Ovary (tissue), 10 donors: ENCODE data around the gene TLE7. TPM values are rescaled to one million over a fixed set of nuclear protein-coding genes. Genes with fewer than 3 reads are reported as not detected.

ENCODE experiments used
- DNase-seq, 5 donors: peaks; one replicate each; pipeline ENCODE4 v3.0.0-alpha.2; 2019 to 2020
- H3K27ac ChIP-seq, 2 donors: fragments of 200-600 bp; one replicate each; pipeline versions ENCODE4 v1.5.1 to v1.8.0; 2019 to 2022
- H3K27me3 ChIP-seq: fragments of 200-600 bp; one replicate; pipeline ENCODE4 v1.8.0; 2022
- H3K36me3 ChIP-seq: fragments of 200-600 bp; sonication (generic); one replicate; pipeline ENCODE4 v1.5.1; 2019
- H3K4me1 ChIP-seq: one replicate; pipeline ENCODE4 v1.8.1; 2013; ENCODE audit warnings: mild to moderate bottlenecking, moderate library complexity; ENCODE audit not compliant: insufficient read depth
- H3K4me3 ChIP-seq: fragments of 200-600 bp; sonication (generic); one replicate; pipeline ENCODE4 v1.5.1; 2017
- H3K9me3 ChIP-seq, 2 donors: fragments of 200-600 bp in 1 of 2; sonication (generic) in 1 of 2; one replicate each; pipeline versions ENCODE4 v1.5.1 to v1.8.1; 2013 to 2019; ENCODE audit warnings: mild to moderate bottlenecking in 1 of 2, moderate library complexity in 1 of 2
- CTCF ChIP-seq, 3 donors: fragments of 450-650 bp in 2 of 3; fragments of 200-600 bp in 1 of 3; IDR thresholded peaks; one replicate each; pipeline versions ENCODE4 v1.5.1 to v1.8.0; 2016 to 2022; ENCODE audit warnings: antibody characterized with exemption in 3 of 3, mild to moderate bottlenecking in 1 of 3
- EP300 ChIP-seq: sonication (generic); formaldehyde crosslinking; IDR thresholded peaks from one replicate; pipeline ENCODE4 v1.6.1; 2017; ENCODE audit warnings: antibody characterized with exemption
- POLR2A ChIP-seq: fragments of 450-650 bp; IDR thresholded peaks from one replicate; pipeline ENCODE4 v1.6.1; 2017; ENCODE audit warnings: antibody characterized with exemption, mild to moderate bottlenecking, moderate library complexity
- WGBS, 3 donors: extraction: QIAGEN DNeasy Blood & Tissue Kit in 1 of 3; methylation state at CpG; one replicate each; pipeline versions ENCODE4 v1.1.5 to v1.1.7; 2013 to 2017; 5-methylcytosine and 5-hydroxymethylcytosine counted together
- intact Hi-C, 4 donors: fragments of 100-400 bp; cut with DNase I; formaldehyde crosslinking; loops; one replicate each; pipeline versions ENCODE4 v1.11.0 to v1.15.1; 2022 to 2023
- long read RNA-seq, 3 donors: library from polyadenylated mRNA in 2 of 3; unstranded in 2 of 3; transcript quantifications; one replicate each; pipeline ENCODE4 v2.0.0 and lab custom pipeline, GENCODE V29; 2021 to 2026
- polyA plus RNA-seq, 2 donors: library from polyadenylated mRNA; stranded (reverse); fragments of 200-250 nt in 1 of 2; fragments of 350-450 nt in 1 of 2; fragmentation: Illumina TruSeq in 1 of 2; extraction: RNeasy Lipid Tissue Mini Kit (QIAGEN cat#74804) in 1 of 2; gene quantifications; one replicate each; pipeline ENCODE4 v1.2.3, GENCODE V29; 2013 to 2014
- total RNA-seq, 7 donors: library from RNA; depleted of rRNA in 2 of 7; stranded (reverse); fragments of >200 nt in 2 of 7; fragmentation: NEBNext Ultra II Directional in 3 of 7; extraction: Animal tissue kit (Norgen Biotek cat#: 25700) in 3 of 7; gene quantifications; one replicate each; pipeline versions ENCODE4 v1.1.0 to v1.2.4, GENCODE V29; 2016 to 2023
- donor health status: DM: no; HTN: no; CAD: no; lungs with moderate emphysema.
- donor health status: DM: no; HTN: no; CAD: no.
- donor health status: Bipolar disorder and iron deficiency.
- donor health status: DM: yes; HTN: yes; CAD: no.
- donor health status: DM: no; HTN: no; CAD: no.
- donor health status: DM: yes; HTN: yes; CAD: no.

Gene TLE7
- total RNA-seq (not detected), polyA plus RNA-seq (under 1 TPM in 1 of 2 donors, not detected in 1; 0.10 TPM)
- long read RNA-seq, donor 1 = 0 reads
- long read RNA-seq, donor 2 = 0 reads
- long read RNA-seq, donor 3 = 0 reads

DNA sequence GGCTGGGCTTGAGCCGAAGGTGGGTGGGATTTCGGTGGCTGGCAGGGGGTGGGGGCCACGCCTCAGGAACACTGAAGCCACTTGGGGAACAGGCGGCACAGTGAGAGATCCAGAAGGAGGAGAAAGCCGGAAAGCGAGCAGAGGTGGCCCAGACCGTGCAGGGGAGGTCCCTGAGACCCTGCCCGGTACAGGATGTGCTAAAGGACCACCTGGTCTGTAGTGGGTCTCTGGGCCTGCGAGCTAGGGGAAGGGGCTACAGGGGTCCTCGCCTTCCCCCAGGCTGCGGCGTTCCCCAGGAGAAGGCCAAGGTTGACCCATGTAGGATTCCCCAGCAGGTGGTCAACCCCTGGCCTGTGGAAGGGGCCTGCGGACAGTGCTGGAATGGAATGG, at the start of gene TLE7:
Gene TLE7 (minus strand): TSS at position 4 of the 390 bp plus-strand sequence. CDS start 8,730 bp downstream, outside the sequence.
- intact Hi-C loops = loop anchor here in 1 of 4 donors (5.0 kb wide), 1 partner anchor 815 kb away; no protein-coding TSS in a partner anchor
- Histone ChIP-seq H3K27ac (no peak within 1 kb of the TSS), H3K9me3 (peaks cover 8 to 15% of the 10 kb centered on the region in 2 donors), H3K4me3 (no peak within 1 kb of the TSS), H3K27me3 (no peaks in the 10 kb centered on the region), H3K4me1 (no peaks in the 10 kb centered on the region), H3K36me3 (no peaks in the 10 kb centered on the region)
- DNase-seq = no peak
- 80% methylated on average over 13 of the region's 13 CpGs for WGBS, 3 donors
- TF ChIP-seq POLR2A = no peak

DNA sequence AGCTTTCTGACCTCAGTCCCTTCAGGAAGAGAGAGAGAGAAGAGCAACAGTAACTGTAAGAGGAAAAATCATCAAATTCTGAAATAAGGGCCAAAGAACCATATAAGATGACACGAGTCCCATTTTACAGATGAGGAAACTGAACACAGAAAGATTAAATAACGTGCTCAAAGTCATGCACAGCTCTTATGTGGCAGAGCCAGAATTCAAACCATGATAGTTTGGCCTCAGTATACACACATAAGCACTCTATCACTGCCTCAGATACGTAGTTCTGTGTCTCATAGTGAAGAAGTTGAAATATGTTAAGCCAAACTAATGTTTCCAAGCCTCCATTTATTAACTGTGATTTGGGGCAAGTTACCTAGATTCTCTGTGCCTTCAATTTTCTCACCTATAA, 49.2 kb upstream of the TLE7 start:
- intact Hi-C loops = no loop called here
- Histone ChIP-seq H3K36me3 (no peaks in the 10 kb centered on the region), H3K4me1 (no peaks in the 10 kb centered on the region), H3K9me3 (no peaks in the 10 kb centered on the region), H3K27me3 (no peaks in the 10 kb centered on the region), H3K27ac (no peak overlapping the region), H3K4me3 (no peak overlapping the region)
- WGBS, 3 donors = 57 to 64% (median 57%) methylated on average over 3 of the region's 3 CpGs
- TF ChIP-seq EP300 = no peak
- no peak for TF ChIP-seq CTCF (IDR thresholded peaks at IDR 0.05)
- no peak for TF ChIP-seq POLR2A
- no peak for DNase-seq

DNA sequence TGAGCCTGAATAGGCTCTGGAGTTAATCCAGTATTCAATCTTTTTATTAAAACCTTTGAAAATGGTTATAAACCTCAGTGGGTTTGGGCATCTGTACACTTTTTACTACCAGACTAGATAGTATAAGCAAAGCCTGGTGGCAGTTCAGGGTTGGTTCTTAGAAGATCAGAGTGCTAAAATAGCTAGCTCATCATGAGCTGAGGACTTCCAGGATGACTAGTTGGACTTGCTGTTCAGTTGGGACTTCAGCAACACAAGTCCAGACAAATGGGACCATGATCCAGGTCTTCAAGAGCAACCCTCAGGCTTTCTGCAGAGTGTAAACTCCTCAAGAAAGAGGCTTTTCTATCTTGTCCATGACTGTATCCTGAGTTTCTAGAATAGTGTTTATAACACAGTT, 48.5 kb upstream of the TLE7 start:
- Histone ChIP-seq H3K27me3 (no peaks in the 10 kb centered on the region), H3K4me3 (no peak overlapping the region), H3K27ac (no peak overlapping the region), H3K4me1 (no peaks in the 10 kb centered on the region), H3K9me3 (no peaks in the 10 kb centered on the region), H3K36me3 (no peaks in the 10 kb centered on the region)
- intact Hi-C loops = no loop called here
- DNase-seq = no peak
- TF ChIP-seq CTCF (IDR thresholded peaks at IDR 0.05) = no peak
- no peak for TF ChIP-seq POLR2A
- TF ChIP-seq EP300 = no peak

DNA sequence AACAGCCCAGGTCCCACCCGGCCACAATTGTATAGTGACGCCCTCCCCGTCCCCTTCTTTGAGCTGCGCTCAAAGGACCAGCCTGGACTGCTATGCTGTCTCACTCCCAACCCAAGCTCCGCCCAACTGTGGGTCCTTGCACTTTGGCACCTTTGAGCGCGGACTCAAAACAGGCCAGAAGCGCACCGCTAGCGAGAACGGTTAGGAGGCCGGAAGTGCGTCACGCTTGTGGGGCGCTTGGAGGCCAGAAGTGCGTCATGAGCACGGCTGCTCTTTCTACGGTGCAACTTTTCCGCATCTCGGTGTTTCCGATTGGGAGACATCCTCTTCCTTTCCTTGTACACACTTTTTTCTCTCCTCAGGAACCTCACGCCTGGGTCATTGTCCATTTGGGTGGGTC, 47.3 kb upstream of the TLE7 start, which contains the start of gene ZNF19:
Gene ZNF19 (minus strand): TSS at position 203 of the 400 bp plus-strand sequence. CDS start 7,210 bp downstream, outside the sequence.
- H3K36me3 ChIP-seq = no peaks in the 10 kb centered on the region
- H3K9me3 ChIP-seq = no peaks in the 10 kb centered on the region
- H3K27ac ChIP-seq = no peak within 1 kb of the TSS
- H3K27me3 ChIP-seq = no peaks in the 10 kb centered on the region
- H3K4me1 ChIP-seq = no peaks in the 10 kb centered on the region
- WGBS, 3 donors = 88 to 89% (median 89%) methylated on average over 22 of the region's 22 CpGs
- intact Hi-C loops = no loop called here
- TF ChIP-seq CTCF (IDR thresholded peaks at IDR 0.05) (no peak), EP300 (no peak), POLR2A (no peak)
- H3K4me3 ChIP-seq = no peak within 1 kb of the TSS
- DNase-seq = no peak

DNA sequence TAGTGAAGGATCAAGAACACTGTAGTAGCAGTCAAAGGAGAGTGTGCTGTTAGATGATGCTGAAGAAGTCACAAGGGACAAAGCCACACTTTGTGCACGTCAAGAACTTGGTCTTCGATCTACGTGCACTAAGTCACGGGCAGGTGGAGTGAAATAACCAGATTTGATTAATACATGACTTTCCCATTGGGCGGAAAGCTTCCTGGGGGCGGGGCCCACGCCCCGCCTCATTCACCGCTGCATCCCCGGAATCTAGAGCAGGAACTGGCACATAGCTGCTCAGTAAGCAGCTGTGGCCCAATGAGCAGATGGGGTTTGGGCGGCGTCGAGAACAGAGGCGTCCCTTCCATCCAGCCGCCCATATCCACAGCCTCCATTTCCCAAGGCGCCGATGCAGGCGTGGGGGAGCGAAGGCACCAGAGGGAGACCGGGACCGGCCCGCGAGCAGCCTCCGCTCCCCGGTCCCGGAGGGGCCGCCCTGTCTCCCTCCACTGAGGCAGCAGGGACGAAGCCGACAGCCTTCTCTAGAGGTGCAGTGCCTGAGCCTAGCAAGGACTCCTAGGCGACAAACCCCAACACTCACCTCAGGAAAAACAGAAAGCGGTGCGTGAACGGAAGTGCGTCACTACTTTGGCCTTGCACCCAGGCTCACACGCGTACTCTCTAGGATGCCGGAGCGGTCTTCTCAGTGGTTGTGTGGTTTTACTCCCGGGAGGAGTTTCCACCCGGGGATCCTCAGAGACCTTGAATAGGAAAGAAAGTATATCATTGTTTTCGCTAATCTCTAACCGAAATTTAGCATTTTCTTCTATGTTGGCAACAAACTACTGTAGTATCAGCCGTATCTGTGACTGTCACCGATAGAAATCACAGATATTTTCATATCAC, 42.4 kb upstream of the TLE7 start:
- TF ChIP-seq POLR2A (peak; percentile 89), EP300 (no peak)
- intact Hi-C loops = loop anchor here in 1 of 4 donors (2.0 kb wide), 1 partner anchor 21 kb away; the partner anchor contains the start of gene ZNF23
- WGBS, 3 donors = 0 to 1% (median 0%) methylated on average over 43 to 44 of the region's 44 CpGs
- H3K27me3 ChIP-seq = no peaks in the 10 kb centered on the region
- H3K4me3 ChIP-seq = peak overlapping the region; percentile 100
- DNase-seq = peak; percentile 85 to 90 (median 87)
- no peaks in the 10 kb centered on the region for H3K9me3 ChIP-seq
- peaks cover 1% of the 10 kb centered on the region for H3K4me1 ChIP-seq
- H3K36me3 ChIP-seq = no peaks in the 10 kb centered on the region
- H3K27ac ChIP-seq = peak overlapping the region; percentile 69 to 96
